Colonic mucosa (tissue), 4 donors: ENCODE results near the gene SRCAP. TPM values are rescaled to one million over a fixed set of nuclear protein-coding genes. Genes with fewer than 3 reads are reported as not detected.

ENCODE experiments used
- DNase-seq: peaks from one replicate; pipeline ENCODE4 v3.0.0-alpha.2; 2020
- H3K27ac ChIP-seq: fragments of 200-600 bp; one replicate; pipeline ENCODE4 v1.8.0; 2021
- H3K27me3 ChIP-seq: fragments of 200-600 bp; one replicate; pipeline ENCODE4 v1.8.0; 2021
- H3K36me3 ChIP-seq: fragments of 200-600 bp; one replicate; pipeline ENCODE4 v1.8.0; 2021
- H3K4me1 ChIP-seq: fragments of 200-600 bp; one replicate; pipeline ENCODE4 v1.8.0; 2021; ENCODE audit warnings: mild to moderate bottlenecking
- H3K4me3 ChIP-seq: fragments of 200-600 bp; one replicate; pipeline ENCODE4 v1.8.0; 2021
- H3K9ac ChIP-seq, 2 donors: one replicate each; pipeline ENCODE4 v1.7.0; 2013; ENCODE audit warnings: control low read depth in 2 of 2, low read depth in 2 of 2, low read length in 2 of 2
- H3K9me3 ChIP-seq: fragments of 200-600 bp; one replicate; pipeline ENCODE4 v1.8.0; 2021
- CTCF ChIP-seq: fragments of 200-600 bp; IDR thresholded peaks from one replicate; pipeline ENCODE4 v1.8.0; 2022; ENCODE audit warnings: antibody characterized with exemption, mild to moderate bottlenecking
- intact Hi-C: fragments of 100-400 bp; cut with DNase I; formaldehyde crosslinking; loops from one replicate; pipeline ENCODE4 v1.14.1; 2022
- total RNA-seq, 2 donors: library from RNA; stranded (reverse); fragmentation: NEBNext Ultra II Directional in 1 of 2; extraction: Animal tissue kit (Norgen Biotek cat#: 25700) in 1 of 2; gene quantifications; one replicate each; pipeline ENCODE4 v1.2.1, GENCODE V29; 2021
- donor health status: healthy.
- donor health status: DM: no; HTN: no; CAD: no.
- donor health status: DM: no; HTN: no; CAD: no.

Gene SRCAP
- total RNA-seq, 2 donors from 2014 or later = 44.0 to 79.3 TPM

GRCh38 chr16:30782486-30783279, 83.7 kb downstream of the SRCAP start:
- Histone ChIP-seq H3K4me3 (no peak overlapping the region), H3K27me3 (no peaks in the 10 kb centered on the region), H3K27ac (no peak overlapping the region), H3K36me3 (peaks cover 3% of the 10 kb centered on the region), H3K9me3 (no peaks in the 10 kb centered on the region), H3K4me1 (peaks cover 3% of the 10 kb centered on the region), H3K9ac (no peak overlapping the region)
- intact Hi-C loops = no loop called here
- no peak for TF ChIP-seq CTCF
- DNase-seq = no peak

GRCh38 chr16:30783280-30784109, 84.5 kb downstream of the SRCAP start:
- no peaks in the 10 kb centered on the region for H3K9me3 ChIP-seq
- intact Hi-C loops = no loop called here
- peaks cover 8% of the 10 kb centered on the region for H3K4me1 ChIP-seq
- H3K27ac ChIP-seq = no peak overlapping the region
- H3K27me3 ChIP-seq = no peaks in the 10 kb centered on the region
- no peak overlapping the region for H3K9ac ChIP-seq
- no peak overlapping the region for H3K4me3 ChIP-seq
- H3K36me3 ChIP-seq = peaks cover 3% of the 10 kb centered on the region
- no peak for TF ChIP-seq CTCF
- DNase-seq = no peak

GRCh38 chr16:30784215-30784614, 85.2 kb downstream of the SRCAP start:
- H3K4me1 ChIP-seq = peaks cover 8% of the 10 kb centered on the region
- peaks cover 3% of the 10 kb centered on the region for H3K36me3 ChIP-seq
- H3K27ac ChIP-seq = no peak overlapping the region
- intact Hi-C loops = no loop called here
- H3K9ac ChIP-seq = no peak overlapping the region
- no peak for DNase-seq
- H3K27me3 ChIP-seq = no peaks in the 10 kb centered on the region
- no peaks in the 10 kb centered on the region for H3K9me3 ChIP-seq
- TF ChIP-seq CTCF = no peak
- no peak overlapping the region for H3K4me3 ChIP-seq

GRCh38 chr16:30785126-30786106, 86.4 kb downstream of the SRCAP start:
- Histone ChIP-seq H3K9me3 (no peaks in the 10 kb centered on the region), H3K9ac (peak overlapping the region in 1 of 2 donors; percentile 66), H3K4me3 (no peak overlapping the region), H3K27me3 (no peaks in the 10 kb centered on the region), H3K27ac (no peak overlapping the region), H3K36me3 (peaks cover 3% of the 10 kb centered on the region), H3K4me1 (peaks cover 8% of the 10 kb centered on the region)
- TF ChIP-seq CTCF = no peak
- intact Hi-C loops = loop anchor here (2.0 kb wide), 1 partner anchor 19 kb away; no protein-coding TSS in a partner anchor
- no peak for DNase-seq
